Measurements from ENCODE around the gene TNS1. TPM values are rescaled to one million over a fixed set of nuclear protein-coding genes. Genes with fewer than 3 reads are reported as not detected.

The TNS1 gene
- total and polyA plus RNA-seq, 9 of the 15 experiments (the other 6 are each of a cell fraction or from before 2014, with no cell fraction given), result 0.13 to 2.7 (median 0.77) TPM

DNA sequence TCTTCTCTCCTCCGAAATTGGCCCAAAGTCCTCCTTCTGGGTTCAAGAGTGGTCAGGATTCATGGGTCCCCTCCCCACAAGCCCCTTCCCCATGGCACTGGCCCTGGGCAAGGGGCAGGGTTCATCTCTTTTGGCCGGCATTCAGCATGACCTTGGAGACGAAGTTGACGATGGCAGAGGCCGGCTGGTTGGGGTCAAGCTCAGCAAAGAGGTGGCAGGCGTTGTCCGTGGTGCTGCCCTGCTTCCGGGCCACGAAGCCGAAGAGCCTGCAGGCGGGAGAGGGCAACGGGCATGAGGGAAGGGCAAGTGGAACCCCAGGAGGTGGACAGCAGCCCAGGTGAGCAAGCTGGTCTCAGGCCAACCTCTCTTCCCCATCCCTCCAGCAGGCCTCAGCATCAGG is 198.5 kb downstream of the TNS1 start (continued):
- TF ChIP-seq, protein P1, sequence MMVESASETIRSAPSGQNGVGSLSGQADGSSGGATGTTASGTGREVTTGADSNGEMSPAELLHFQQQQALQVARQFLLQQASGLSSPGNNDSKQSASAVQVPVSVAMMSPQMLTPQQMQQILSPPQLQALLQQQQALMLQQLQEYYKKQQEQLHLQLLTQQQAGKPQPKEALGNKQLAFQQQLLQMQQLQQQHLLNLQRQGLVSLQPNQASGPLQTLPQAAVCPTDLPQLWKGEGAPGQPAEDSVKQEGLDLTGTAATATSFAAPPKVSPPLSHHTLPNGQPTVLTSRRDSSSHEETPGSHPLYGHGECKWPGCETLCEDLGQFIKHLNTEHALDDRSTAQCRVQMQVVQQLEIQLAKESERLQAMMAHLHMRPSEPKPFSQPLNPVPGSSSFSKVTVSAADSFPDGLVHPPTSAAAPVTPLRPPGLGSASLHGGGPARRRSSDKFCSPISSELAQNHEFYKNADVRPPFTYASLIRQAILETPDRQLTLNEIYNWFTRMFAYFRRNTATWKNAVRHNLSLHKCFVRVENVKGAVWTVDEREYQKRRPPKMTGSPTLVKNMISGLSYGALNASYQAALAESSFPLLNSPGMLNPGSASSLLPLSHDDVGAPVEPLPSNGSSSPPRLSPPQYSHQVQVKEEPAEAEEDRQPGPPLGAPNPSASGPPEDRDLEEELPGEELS (CRISPR knock-in tag; IDR thresholded peaks at IDR 0.05; ENCODE audit: borderline replicate concordance), result no peak
- TF ChIP-seq XRCC4 (IDR thresholded peaks at IDR 0.05; ENCODE audit: extremely low read depth, insufficient read depth, insufficient read length), result no peak
- TF ChIP-seq, protein P2, sequence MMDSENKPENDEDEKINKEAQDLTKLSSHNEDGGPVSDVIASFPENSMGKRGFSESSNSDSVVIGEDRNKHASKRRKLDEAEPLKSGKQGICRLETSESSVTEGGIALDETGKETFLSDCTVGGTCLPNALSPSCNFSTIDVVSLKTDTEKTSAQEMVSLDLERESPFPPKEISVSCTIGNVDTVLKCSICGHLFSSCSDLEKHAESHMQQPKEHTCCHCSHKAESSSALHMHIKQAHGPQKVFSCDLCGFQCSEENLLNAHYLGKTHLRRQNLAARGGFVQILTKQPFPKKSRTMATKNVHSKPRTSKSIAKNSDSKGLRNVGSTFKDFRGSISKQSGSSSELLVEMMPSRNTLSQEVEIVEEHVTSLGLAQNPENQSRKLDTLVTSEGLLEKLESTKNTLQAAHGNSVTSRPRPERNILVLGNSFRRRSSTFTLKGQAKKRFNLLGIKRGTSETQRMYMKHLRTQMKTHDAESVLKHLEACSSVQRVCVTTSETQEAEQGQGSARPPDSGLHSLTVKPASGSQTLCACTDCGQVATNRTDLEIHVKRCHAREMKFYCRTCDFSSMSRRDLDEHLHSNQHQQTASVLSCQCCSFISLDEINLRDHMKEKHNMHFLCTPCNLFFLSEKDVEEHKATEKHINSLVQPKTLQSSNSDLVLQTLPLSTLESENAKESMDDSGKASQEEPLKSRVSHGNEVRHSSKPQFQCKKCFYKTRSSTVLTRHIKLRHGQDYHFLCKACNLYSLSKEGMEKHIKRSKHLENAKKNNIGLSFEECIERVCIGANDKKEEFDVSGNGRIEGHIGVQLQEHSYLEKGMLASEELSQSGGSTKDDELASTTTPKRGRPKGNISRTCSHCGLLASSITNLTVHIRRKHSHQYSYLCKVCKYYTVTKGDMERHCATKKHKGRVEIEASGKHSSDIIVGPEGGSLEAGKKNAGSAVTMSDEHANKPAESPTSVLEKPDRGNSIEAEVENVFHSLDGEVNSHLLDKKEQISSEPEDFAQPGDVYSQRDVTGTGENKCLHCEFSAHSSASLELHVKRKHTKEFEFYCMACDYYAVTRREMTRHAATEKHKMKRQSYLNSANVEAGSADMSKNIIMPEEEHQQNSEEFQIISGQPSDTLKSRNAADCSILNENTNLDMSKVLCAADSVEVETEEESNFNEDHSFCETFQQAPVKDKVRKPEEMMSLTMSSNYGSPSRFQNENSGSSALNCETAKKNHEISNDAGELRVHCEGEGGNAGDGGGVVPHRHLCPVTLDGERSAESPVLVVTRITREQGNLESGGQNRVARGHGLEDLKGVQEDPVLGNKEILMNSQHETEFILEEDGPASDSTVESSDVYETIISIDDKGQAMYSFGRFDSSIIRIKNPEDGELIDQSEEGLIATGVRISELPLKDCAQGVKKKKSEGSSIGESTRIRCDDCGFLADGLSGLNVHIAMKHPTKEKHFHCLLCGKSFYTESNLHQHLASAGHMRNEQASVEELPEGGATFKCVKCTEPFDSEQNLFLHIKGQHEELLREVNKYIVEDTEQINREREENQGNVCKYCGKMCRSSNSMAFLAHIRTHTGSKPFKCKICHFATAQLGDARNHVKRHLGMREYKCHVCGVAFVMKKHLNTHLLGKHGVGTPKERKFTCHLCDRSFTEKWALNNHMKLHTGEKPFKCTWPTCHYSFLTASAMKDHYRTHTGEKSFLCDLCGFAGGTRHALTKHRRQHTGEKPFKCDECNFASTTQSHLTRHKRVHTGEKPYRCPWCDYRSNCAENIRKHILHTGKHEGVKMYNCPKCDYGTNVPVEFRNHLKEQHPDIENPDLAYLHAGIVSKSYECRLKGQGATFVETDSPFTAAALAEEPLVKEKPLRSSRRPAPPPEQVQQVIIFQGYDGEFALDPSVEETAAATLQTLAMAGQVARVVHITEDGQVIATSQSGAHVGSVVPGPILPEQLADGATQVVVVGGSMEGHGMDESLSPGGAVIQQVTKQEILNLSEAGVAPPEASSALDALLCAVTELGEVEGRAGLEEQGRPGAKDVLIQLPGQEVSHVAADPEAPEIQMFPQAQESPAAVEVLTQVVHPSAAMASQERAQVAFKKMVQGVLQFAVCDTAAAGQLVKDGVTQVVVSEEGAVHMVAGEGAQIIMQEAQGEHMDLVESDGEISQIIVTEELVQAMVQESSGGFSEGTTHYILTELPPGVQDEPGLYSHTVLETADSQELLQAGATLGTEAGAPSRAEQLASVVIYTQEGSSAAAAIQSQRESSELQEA (IDR thresholded peaks at IDR 0.05; ENCODE audit: low read depth), result no peak
- TF ChIP-seq EHMT2 (IDR thresholded peaks at IDR 0.05), result peak; percentile 75
- TF ChIP-seq, protein P3, sequence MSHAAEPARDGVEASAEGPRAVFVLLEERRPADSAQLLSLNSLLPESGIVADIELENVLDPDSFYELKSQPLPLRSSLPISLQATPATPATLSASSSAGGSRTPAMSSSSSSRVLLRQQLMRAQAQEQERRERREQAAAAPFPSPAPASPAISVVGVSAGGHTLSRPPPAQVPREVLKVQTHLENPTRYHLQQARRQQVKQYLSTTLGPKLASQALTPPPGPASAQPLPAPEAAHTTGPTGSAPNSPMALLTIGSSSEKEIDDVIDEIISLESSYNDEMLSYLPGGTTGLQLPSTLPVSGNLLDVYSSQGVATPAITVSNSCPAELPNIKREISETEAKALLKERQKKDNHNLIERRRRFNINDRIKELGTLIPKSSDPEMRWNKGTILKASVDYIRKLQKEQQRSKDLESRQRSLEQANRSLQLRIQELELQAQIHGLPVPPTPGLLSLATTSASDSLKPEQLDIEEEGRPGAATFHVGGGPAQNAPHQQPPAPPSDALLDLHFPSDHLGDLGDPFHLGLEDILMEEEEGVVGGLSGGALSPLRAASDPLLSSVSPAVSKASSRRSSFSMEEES (CRISPR knock-in tag; IDR thresholded peaks at IDR 0.05), result no peak
- TF ChIP-seq NR2C2 (CRISPR knock-in tag; IDR thresholded peaks at IDR 0.05), result no peak
- TF ChIP-seq NR2C2 (tag; IDR thresholded peaks at IDR 0.05), result no peak

Measured in K562 (cell line).